Activated CD4-positive, CD25-positive, alpha-beta regulatory T cell (primary cell): Measurements from ENCODE around the gene SEPTIN12.
"Not testable (repeated sequence)": the region's sequence is repeated elsewhere in the genome, so short reads cannot be mapped to it uniquely, and the experiment has no call there.

Experiments used
- DNase-seq, 4 experiments: peaks; one replicate each; lab custom pipeline; 2025; lab: John Stamatoyannopoulos, UW

SEPTIN12 gene

DNA sequence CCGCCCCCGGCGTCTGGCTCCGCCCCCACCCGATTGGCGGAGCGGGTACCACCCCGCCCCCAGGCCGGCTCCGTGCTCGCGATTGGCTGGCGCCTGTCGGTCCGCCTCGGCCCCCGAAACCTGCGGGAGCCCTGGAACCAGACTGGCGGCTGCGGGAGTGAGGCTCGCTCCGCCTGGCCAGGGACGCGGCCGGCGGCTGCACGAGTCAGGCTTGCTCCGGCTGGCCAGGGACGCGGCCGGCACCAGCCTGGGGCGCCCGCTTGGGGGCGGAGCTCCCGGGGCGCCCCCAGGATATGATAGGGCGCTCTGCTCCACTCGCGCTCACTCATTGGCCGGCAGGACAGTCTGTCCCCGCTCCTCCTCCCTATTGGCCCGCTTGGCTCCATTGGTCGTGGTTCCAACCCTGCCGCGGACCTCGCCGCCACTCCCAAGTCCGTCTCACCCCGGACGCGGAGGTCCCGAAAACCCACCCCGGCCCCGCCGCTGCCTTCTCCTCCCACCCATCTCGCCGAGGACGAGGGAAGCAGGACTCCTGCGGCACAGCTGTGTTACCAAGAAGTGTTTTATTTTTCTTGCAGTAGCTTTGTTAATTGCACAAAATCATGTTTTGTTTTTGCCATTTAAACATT lies 14.6 kb upstream of the SEPTIN12 start:
- DNase-seq: peak; percentile 67 to 84 (median 78)

- peak; percentile 44 to 72 (median 58) for DNase-seq
These were observed 14.0 kb upstream of the SEPTIN12 start, which contains the start of gene ROGDI for GRCh38 chr16:4801962-4802658. ROGDI (minus strand) TSS chr16:4802633; CDS start chr16:4802571, 62 bp downstream.

- no peak for DNase-seq
These were observed 13.2 kb upstream of the SEPTIN12 start for GRCh38 chr16:4801051-4801961.

DNA sequence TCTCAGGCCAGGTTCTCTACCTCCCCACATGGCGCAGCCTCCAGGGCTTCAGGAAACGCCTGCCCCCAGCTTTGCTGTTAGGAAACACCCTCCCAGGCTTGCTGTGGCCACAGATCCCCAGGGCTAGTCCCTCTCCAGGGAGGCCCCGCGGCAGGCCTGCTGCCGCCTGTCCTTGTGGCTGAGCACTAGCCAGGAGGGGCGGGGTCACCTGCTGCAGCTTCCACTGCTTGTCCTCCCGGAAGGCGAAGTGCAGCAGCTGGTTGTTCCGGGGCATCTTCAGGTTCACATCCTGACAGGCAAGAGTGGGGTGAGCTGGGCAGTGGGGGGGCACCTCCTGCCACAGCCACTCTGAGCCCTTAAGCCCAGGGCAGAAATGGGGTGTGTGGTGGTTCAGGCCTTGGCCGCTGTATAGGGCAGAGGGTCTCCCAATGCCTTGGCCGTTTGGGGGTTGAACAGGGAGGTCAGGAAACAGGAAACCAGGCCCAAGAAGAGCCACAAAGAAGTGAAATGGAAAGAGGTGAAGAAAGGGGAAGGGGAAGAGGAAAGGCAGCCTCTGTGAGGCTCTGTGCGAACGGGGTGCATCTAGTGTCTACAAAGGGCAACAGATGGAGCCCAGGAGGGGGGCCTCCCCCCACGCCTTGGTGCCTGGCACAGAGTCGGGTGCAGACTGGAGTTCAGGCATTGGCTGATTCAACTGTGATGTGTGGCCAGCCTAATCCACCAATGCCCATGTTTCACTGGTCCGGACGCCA lies 12.3 kb upstream of the SEPTIN12 start:
- DNase-seq: no peak

- no peak for DNase-seq
These were observed 11.2 kb upstream of the SEPTIN12 start for GRCh38 chr16:4799171-4799855.

DNA sequence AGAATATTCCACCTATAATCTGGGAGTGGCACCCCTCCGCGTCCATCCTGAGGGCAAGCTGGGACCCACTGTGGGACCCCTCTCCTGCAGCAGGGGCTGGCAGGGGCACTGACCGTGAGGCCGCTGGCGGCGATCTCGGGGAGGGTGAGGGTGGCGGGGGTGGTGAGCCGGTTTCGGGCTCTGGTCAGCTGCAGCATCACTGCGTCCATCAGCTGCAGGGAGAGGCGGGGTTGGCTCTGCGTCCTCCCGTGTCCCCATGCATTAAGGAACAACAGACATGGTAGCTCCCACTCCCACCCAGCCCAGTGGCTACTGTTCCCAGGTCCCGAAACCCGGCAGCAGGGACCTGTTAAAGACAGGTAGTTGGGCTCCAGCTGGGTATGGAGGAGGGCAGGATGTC lies 10.3 kb upstream of the SEPTIN12 start:
- no peak for DNase-seq

DNA sequence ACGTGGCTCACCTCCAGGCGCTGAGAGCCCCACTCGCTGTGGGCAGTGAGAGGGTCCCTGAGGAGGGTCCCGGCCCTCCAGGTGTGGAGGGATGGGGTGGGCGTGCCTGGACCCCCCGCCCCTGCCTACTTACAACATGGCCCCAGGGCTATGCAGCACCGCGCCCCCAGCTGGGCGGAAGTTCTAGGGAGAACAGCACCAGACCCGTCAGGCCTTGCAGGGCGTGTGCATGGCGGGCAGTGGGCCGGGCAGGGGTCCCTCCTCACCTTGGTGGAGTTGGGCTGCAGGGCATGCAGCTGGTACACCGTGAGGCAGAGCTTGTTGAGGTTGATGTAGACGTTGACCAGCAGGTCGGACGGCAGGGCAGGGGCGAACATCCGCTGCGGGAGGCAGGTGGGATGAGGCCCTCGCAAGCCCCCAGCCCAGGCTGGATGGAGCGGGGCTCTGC lies 9.7 kb upstream of the SEPTIN12 start:
- no peak for DNase-seq

GRCh38 chr16:4796982-4797804 lies 9.0 kb upstream of the SEPTIN12 start:
- DNase-seq: no peak

DNA sequence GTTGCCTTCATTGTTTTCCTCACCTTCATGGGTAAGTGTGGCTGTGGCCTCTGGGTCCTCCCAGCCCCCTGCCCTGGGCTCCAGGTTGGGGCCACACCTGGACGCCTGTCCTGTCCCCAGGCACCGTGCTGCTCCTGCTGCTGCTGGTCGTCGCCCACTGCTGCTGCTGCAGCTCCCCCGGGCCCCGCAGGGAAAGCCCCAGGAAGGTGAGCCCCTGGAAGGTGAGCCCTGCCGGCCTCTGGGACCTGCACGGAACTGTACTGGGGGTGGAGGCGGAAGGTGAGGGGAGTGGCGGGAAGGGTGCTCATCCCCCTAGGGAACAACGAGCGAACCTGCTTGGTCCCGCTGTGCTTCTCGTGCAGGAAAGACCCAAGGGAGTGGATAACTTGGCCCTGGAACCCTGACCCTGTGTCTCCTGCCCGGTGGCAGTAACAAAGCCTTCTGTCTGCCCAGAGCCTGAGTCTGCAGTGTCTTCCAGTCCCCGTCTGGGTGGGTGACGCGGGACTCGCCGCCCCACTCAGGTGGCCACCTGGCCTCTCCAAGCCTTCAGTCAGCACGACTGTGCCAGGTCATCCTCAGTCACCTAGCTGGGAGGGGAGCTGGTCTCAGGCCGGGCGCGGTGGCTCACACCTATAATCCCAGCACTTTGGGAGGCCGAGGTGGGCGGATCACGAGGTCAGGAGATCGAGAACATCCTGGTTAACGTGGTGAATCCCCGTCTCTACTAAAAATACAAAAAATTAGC lies 7.9 kb upstream of the SEPTIN12 start:
- DNase-seq: no peak

- DNase-seq: no peak
These were observed 7.2 kb upstream of the SEPTIN12 start, which contains the start of gene SMIM22 for GRCh38 chr16:4795181-4795827. SMIM22 (plus strand) TSS chr16:4795369; CDS start chr16:4795735, 366 bp downstream.

DNA sequence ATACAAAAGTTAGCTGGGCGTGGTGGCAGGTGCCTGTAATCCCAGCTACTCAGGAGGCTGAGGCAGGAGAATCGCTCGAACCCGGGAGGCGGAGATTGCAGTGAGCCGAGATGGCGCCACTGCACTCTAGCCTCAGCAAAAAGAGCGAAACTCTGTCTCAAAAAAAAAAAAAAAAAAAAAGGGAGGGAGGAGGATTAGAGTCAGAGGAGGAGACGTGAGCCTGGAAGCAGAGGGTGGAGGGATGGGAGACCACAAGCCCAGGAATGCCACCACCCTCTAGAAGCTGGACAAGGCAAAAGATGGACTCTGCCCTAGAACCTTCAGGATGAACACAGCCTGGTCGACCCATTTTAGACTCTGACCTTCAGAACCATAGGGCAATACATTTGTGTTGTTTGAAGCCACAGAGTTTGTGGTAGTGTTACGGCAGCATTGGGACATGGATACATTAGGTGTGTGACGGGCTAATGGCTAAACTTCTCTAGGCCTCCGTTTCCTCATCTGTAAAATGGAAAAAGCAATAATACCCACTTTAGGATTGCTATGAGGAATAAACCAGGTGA lies 4.9 kb upstream of the SEPTIN12 start:
- DNase-seq: no peak

DNA sequence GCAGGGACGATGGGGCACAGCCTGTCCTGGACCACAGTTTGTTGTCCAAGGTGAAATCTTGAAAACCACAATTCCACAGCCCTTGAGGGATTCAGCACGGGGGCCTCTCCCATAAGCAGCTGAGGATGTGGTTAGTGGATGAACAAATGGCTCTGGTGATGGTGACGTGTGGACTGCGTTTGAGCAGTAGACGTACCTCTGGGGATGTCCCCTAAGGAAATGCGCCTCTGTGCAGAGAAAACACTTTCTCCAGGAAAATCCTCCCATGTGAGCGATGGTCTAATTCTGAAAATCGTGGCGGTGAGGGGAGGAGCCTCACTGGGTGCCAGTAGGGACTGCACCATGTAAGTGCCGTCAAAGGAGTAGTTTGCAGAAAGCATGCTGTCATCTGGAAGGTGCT lies 2.7 kb upstream of the SEPTIN12 start:
- no peak for DNase-seq

GRCh38 chr16:4790261-4790660 lies 2.1 kb upstream of the SEPTIN12 start:
- DNase-seq: no peak

DNA sequence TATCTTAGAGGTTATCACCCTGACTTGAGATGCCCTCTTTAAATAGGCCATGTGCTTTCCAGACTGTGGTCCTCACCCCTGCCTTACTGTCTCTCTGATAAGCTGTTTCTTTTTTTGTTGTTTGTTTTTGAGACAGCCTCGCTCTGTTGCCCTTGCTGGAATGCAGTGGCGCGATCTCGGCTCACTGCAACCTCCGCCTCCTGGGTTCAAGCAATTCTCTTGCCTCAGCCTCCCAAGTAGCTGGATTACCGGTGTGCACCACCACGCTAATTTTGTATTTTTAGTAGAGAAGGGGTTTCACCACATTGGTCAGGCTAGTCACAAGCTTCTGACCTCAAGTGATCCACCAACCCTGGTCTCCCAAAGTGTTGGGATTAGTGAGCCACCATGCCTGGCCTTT lies 765 bp upstream of the SEPTIN12 start:
- no peak for DNase-seq

- no peak for DNase-seq
These were observed 344 bp upstream of the SEPTIN12 start for GRCh38 chr16:4788489-4788889.

GRCh38 chr16:4787068-4787467 lies 1.1 kb downstream of the SEPTIN12 start:
- no peak for DNase-seq

- no peak for DNase-seq
These were observed 2.2 kb downstream of the SEPTIN12 start for GRCh38 chr16:4785758-4786433.

- not testable (repeated sequence) for DNase-seq
These were observed 3.6 kb downstream of the SEPTIN12 start for GRCh38 chr16:4784444-4784987.
